Natural killer cell (primary cell): Measurements from ENCODE around the gene TMC5. TPM values are rescaled to one million over a fixed set of nuclear protein-coding genes. Genes with fewer than 3 reads are reported as not detected.

Experiments used
- ATAC-seq, 3 donors: fragments of 150-1000 bp in 2 of 3; fragments of 200-7000 bp in 1 of 3; cut with Tn5 transposase; 1 replicate in 1 of 3; 2 replicates in 2 of 3; pipeline ENCODE4 v1.10.0; 2021; ENCODE audit warnings: mild to moderate bottlenecking in 2 of 3, moderate library complexity in 2 of 3
- DNase-seq, 2 donors: peaks; one replicate each; pipeline versions ENCODE4 v3.0.0 to v3.0.0-alpha.2; 2013 to 2021; ENCODE audit warnings: mixed read lengths in 1 of 2
- H3K27ac ChIP-seq: one replicate; pipeline ENCODE4 v1.5.1; 2013; ENCODE audit warnings: mild to moderate bottlenecking, low read length
- H3K27me3 ChIP-seq: one replicate; pipeline ENCODE4 v1.6.1; 2013; ENCODE audit warnings: low read length; ENCODE audit not compliant: control insufficient read depth, insufficient read depth
- H3K36me3 ChIP-seq: one replicate; pipeline ENCODE4 v1.6.1; 2013; ENCODE audit warnings: low read length; ENCODE audit not compliant: control insufficient read depth, insufficient read depth
- H3K4me1 ChIP-seq: one replicate; pipeline ENCODE4 v1.6.1; 2013; ENCODE audit warnings: low read length; ENCODE audit not compliant: control insufficient read depth, insufficient read depth
- H3K4me3 ChIP-seq: one replicate; pipeline ENCODE4 v1.5.1; 2013; ENCODE audit warnings: low read length
- H3K9me3 ChIP-seq: one replicate; pipeline ENCODE4 v1.6.1; 2013; ENCODE audit warnings: low read length; ENCODE audit not compliant: control insufficient read depth, insufficient read depth
- H3K27ac Mint-ChIP-seq, 2 donors: one replicate each; pipeline ENCODE4 v1.8.0; 2022; ENCODE audit warnings: mild to moderate bottlenecking in 2 of 2, mixed read lengths in 2 of 2, moderate library complexity in 1 of 2
- H3K27me3 Mint-ChIP-seq, 2 donors: one replicate each; pipeline ENCODE4 v1.8.0; 2022; ENCODE audit warnings: low read depth in 2 of 2, mixed read lengths in 2 of 2
- H3K36me3 Mint-ChIP-seq: one replicate; pipeline ENCODE4 v1.8.0; 2022; ENCODE audit warnings: mixed read lengths
- H3K4me1 Mint-ChIP-seq, 2 donors: one replicate each; pipeline ENCODE4 v1.8.0; 2022; ENCODE audit warnings: mixed read lengths in 2 of 2
- H3K4me3 Mint-ChIP-seq: one replicate; pipeline ENCODE4 v1.8.0; 2022; ENCODE audit warnings: mild to moderate bottlenecking, moderate library complexity, mixed read lengths
- H3K9me3 Mint-ChIP-seq, 2 donors: one replicate each; pipeline ENCODE4 v1.8.0; 2022; ENCODE audit warnings: mixed read lengths in 2 of 2
- CTCF ChIP-seq: fragments of 200-600 bp; IDR thresholded peaks from one replicate; pipeline ENCODE4 v1.8.0; 2022; ENCODE audit warnings: antibody characterized with exemption
- WGBS: methylation state at CpG from one replicate; pipeline ENCODE4 v1.1.7; 2013; ENCODE audit warnings: missing lambda C conversion rate; ENCODE audit not compliant: insufficient coverage; 5-methylcytosine and 5-hydroxymethylcytosine counted together
- intact Hi-C: fragments of 100-400 bp; cut with micrococcal nuclease; formaldehyde crosslinking; loops from one replicate; pipeline ENCODE4 v1.14.2; 2022
- total RNA-seq, 4 donors: library from RNA; stranded (reverse); fragments of 120-200 nt in 1 of 4; gene quantifications; one replicate each; pipeline versions ENCODE4 v1.2.3 to v1.2.4, GENCODE V29; 2013 to 2022

TMC5 gene
- total RNA-seq, 3 donors from 2014 or later (not counting 1 experiment from before 2014, with no cell fraction given) = not detected

DNA sequence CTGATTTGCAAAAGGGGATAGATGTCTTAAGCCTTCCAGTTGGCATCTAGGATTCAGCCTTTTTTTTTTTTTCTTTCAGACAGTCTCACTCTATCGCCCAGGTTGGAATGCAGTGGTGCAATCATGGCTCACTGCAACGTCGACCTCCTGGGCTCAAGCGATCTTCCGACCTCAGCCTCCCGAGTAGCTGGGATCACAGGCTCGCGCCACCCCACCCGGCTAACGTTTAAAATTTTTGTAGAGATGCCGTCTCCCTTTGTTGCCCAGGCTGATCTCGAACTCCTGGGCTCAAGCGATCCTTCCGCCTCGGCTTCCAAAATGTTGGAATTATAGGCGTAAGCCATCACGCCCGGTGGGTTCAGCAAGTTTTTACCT is 105.5 kb downstream of the TMC5 start:
- Mint-ChIP-seq H3K4me1 (peaks cover 53 to 61% of the 10 kb centered on the region in 2 donors), H3K36me3 (peaks cover 6% of the 10 kb centered on the region), H3K27ac (peak overlapping the region; percentile 88 to 94), H3K4me3 (no peak overlapping the region), H3K9me3 (no peaks in the 10 kb centered on the region), H3K27me3 (no peaks in the 10 kb centered on the region)
- intact Hi-C loops = loop anchor here (1.0 kb wide), 1 partner anchor 32 kb away; the partner anchor contains the start of gene VPS35L
- H3K36me3 ChIP-seq = peaks cover 2% of the 10 kb centered on the region
- peaks cover 33% of the 10 kb centered on the region for H3K4me1 ChIP-seq
- no peak for TF ChIP-seq CTCF
- ATAC-seq (no peak), DNase-seq (no peak)
- no peaks in the 10 kb centered on the region for H3K27me3 ChIP-seq
- no peak overlapping the region for H3K4me3 ChIP-seq
- no peak overlapping the region for H3K27ac ChIP-seq
- 77% methylated on average over 18 of the region's 18 CpGs for WGBS
- no peaks in the 10 kb centered on the region for H3K9me3 ChIP-seq

DNA sequence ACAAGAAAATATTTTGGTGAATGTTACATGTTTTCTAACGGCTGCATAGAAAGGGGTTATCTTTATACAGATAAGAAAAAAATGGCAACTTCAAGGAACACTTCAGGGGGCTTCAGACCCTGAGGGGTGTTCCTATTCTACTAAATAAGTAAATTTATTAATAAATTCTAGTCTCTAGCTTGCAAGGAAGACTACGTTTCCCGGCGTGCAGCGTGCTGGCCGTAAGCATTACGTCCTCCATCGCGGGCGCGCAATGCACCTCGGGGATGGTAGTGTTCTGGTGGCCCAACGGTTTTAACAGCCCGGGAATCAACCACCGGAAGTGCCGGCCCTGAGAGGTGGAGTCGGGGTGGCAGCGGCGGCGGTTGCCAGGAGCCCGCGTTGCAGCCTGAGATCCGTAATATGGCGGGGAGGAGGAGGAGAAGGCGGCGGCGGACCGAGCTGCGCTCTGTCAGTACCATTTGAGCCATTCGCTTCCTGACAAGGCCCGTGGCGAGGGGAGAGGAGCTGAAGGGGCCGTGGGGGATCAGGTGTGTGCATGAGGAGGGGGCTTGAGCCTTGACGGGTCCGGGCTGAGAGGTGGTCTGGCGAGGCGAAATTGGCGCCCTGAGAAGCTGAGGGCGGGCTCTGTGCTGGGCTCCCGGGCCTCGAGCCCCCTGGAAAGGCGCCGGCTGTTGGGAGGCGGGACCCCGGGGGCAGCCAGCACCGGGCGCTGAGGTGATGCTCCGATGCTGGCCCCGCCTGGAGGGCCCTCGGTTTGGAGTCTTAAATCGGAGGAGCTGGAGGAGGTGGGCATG is 106.1 kb downstream of the TMC5 start, which contains the start of gene CCP110:
CCP110 (plus strand) TSS at position 384 of the 797 bp plus-strand sequence. CDS start 3,940 bp downstream, outside the sequence.
- Mint-ChIP-seq H3K27ac (peak within 1 kb of the TSS; percentile 88 to 94), H3K36me3 (peaks cover 6% of the 10 kb centered on the region), H3K4me3 (peak within 1 kb of the TSS; percentile 99), H3K9me3 (no peaks in the 10 kb centered on the region), H3K4me1 (peaks cover 47 to 55% of the 10 kb centered on the region in 2 donors), H3K27me3 (no peaks in the 10 kb centered on the region)
- ATAC-seq = peak; percentile 81 to 93 (median 86)
- Histone ChIP-seq H3K9me3 (no peaks in the 10 kb centered on the region), H3K4me1 (peaks cover 33% of the 10 kb centered on the region), H3K27ac (peak within 1 kb of the TSS; percentile 45), H3K4me3 (peak within 1 kb of the TSS; percentile 83), H3K36me3 (peaks cover 7% of the 10 kb centered on the region), H3K27me3 (no peaks in the 10 kb centered on the region)
- peak; percentile 85 to 96 for DNase-seq
- TF ChIP-seq CTCF = no peak
- intact Hi-C loops = loop anchor here (1.0 kb wide), 1 partner anchor 32 kb away; the partner anchor contains the start of gene VPS35L
- under 1% methylated on average over 51 of the region's 51 CpGs for WGBS

- peaks cover 33% of the 10 kb centered on the region for H3K4me1 ChIP-seq
- ATAC-seq (no peak), DNase-seq (no peak)
- H3K4me3 Mint-ChIP-seq = peak overlapping the region; percentile 99
- H3K36me3 Mint-ChIP-seq = peaks cover 6% of the 10 kb centered on the region
- peaks cover 7% of the 10 kb centered on the region for H3K36me3 ChIP-seq
- intact Hi-C loops = no loop called here
- peak overlapping the region; percentile 45 for H3K27ac ChIP-seq
- WGBS = 0% methylated on average over 10 of the region's 11 CpGs
- H3K4me1 Mint-ChIP-seq = peaks cover 44 to 51% of the 10 kb centered on the region in 2 donors
- H3K27me3 ChIP-seq = no peaks in the 10 kb centered on the region
- H3K9me3 Mint-ChIP-seq = no peaks in the 10 kb centered on the region
- no peak for TF ChIP-seq CTCF
- H3K27ac Mint-ChIP-seq = peak overlapping the region; percentile 88 to 93
- H3K27me3 Mint-ChIP-seq = no peaks in the 10 kb centered on the region
- H3K4me3 ChIP-seq = peak overlapping the region; percentile 83
- no peaks in the 10 kb centered on the region for H3K9me3 ChIP-seq
Measured at GRCh38 chr16:19524356-19524615, 106.6 kb downstream of the TMC5 start.
